T-helper 1 cell treated with Interleukin-12 subunit alpha and Interleukin-12 subunit beta and Interleukin-4 antibody, amounts not matched to agents 30 ng/mL and 1 ng/mL, for 36 hours (primary cell): ENCODE data around the gene STX19. TPM values are rescaled to one million over a fixed set of nuclear protein-coding genes. Genes with fewer than 3 reads are reported as not detected.
"Not testable (repeated sequence)": the region's sequence is repeated elsewhere in the genome, so short reads cannot be mapped to it uniquely, and the experiment has no call there.

Source experiments
- intact Hi-C: fragments of 100-400 bp; cut with micrococcal nuclease; formaldehyde crosslinking; loops from one replicate; pipeline ENCODE4 v1.15.1; 2024
- total RNA-seq: library from RNA; stranded (reverse); gene quantifications from 2 replicates; pipeline ENCODE4 v1.2.3, GENCODE V29; 2022

The STX19 gene
- total RNA-seq, 1 donor from 2014 or later, result not detected

- intact Hi-C loops, result no loop called here
Observed at GRCh38 chr3:93981649-93982048, 46.7 kb downstream of the STX19 start.

- intact Hi-C loops, result loop anchor here (1.0 kb wide), 3 partner anchors 24 to 89 kb away; partner anchors contain the start of gene DHFR2
Observed at GRCh38 chr3:93979850-93980676, 48.3 kb downstream of the STX19 start, which contains the start of gene ARL13B. TSS of gene ARL13B (plus strand) at chr3:93980155. CDS start at chr3:93980424, 269 bp downstream.

GRCh38 chr3:93973131-93974126 lies 55.0 kb downstream of the STX19 start, which contains the start of gene PROS1:
TSS of gene PROS1 (minus strand) at chr3:93973896. CDS start at chr3:93973749, 147 bp downstream.
- intact Hi-C loops, result loop anchor here (1.0 kb wide), 1 partner anchor 31 kb away; no protein-coding TSS in a partner anchor

- intact Hi-C loops, result no loop called here
Observed at GRCh38 chr3:93969997-93970396, 58.4 kb downstream of the STX19 start.

GRCh38 chr3:93969443-93969842 lies 59.0 kb downstream of the STX19 start:
- intact Hi-C loops, result no loop called here

- intact Hi-C loops, result not testable (repeated sequence)
Observed at GRCh38 chr3:93965106-93965505, 63.3 kb downstream of the STX19 start.

Other genes with a start within 250 kb of the STX19 start
- gene PROS1, start 54.7 kb downstream of the STX19 start, total RNA-seq, result 1.1 and 1.2 TPM in 2 replicates
- 9.6 and 10.8 TPM in 2 replicates for gene ARL13B, start 48.4 kb downstream of the STX19 start, total RNA-seq
- 7.9 and 9.2 TPM in 2 replicates for gene DHFR2, start 34.3 kb upstream of the STX19 start, total RNA-seq
- 16.4 and 20.8 TPM in 2 replicates for gene NSUN3, start 34.5 kb upstream of the STX19 start, total RNA-seq